PC-9 (cell line): ENCODE measurements around the gene LYSMD4. TPM values are rescaled to one million over a fixed set of nuclear protein-coding genes. Genes with fewer than 3 reads are reported as not detected.
A peak's percentile ranks its signal among the peaks of the same experiment; 100 is the strongest.

Experiments
- BruUV-seq: library from RNA; stranded (reverse); fragments of 400-500 nt; replicated peaks from 2 replicates; lab custom pipeline; 2021; lab: Mats Ljungman, UMichigan
- CTCF ChIA-PET: fragments of 300-600 bp; sonication (Branson Sonifier 250); formaldehyde crosslinking; loops from one replicate; lab custom pipeline; 2022; ENCODE audit warnings: antibody characterized with exemption; lab: Charles Lee
- POLR2A ChIA-PET: fragments of 300-600 bp; sonication (Branson Sonifier 250); formaldehyde crosslinking; loops from one replicate; lab custom pipeline; 2022; ENCODE audit warnings: antibody characterized with exemption; ENCODE audit not compliant: unreplicated experiment; lab: Charles Lee
- DNase-seq, 2 experiments: peaks; one replicate each; pipeline versions ENCODE4 v3.0.0 to v3.0.0-alpha.2; 2015 to 2022; ENCODE audit warnings: mixed read lengths in 1 of 2
- H2AFZ ChIP-seq: fragments of 200-600 bp; sonication (generic); 2 replicates; pipeline ENCODE4 v1.8.1; 2017; ENCODE audit warnings: antibody characterized with exemption
- H3F3A ChIP-seq: fragments of 200-600 bp; sonication (generic); 2 replicates; pipeline ENCODE4 v1.8.1; 2017; ENCODE audit warnings: antibody characterized with exemption, mild to moderate bottlenecking, low read depth; ENCODE audit not compliant: insufficient read depth
- H3K27ac ChIP-seq: fragments of 200-600 bp; sonication (generic); 2 replicates; pipeline ENCODE4 v1.6.1; 2016; ENCODE audit warnings: mixed run types
- H3K27me3 ChIP-seq: fragments of 200-600 bp; sonication (generic); 2 replicates; pipeline ENCODE4 v1.6.1; 2016; ENCODE audit warnings: low read depth, mixed run types; ENCODE audit not compliant: insufficient read depth
- H3K36me3 ChIP-seq: fragments of 200-600 bp; sonication (generic); 2 replicates; pipeline ENCODE4 v1.6.1; 2016; ENCODE audit warnings: low read depth, mixed run types
- H3K4me1 ChIP-seq: fragments of 200-600 bp; sonication (generic); replicated peaks from 2 replicates; pipeline ENCODE4 v1.6.1; 2016; ENCODE audit warnings: mixed run types; ENCODE audit not compliant: insufficient read depth
- H3K4me2 ChIP-seq: fragments of 200-600 bp; sonication (generic); 2 replicates; pipeline ENCODE4 v1.6.1; 2017; ENCODE audit warnings: mixed run types
- H3K4me3 ChIP-seq: fragments of 200-600 bp; sonication (generic); 2 replicates; pipeline ENCODE4 v1.6.1; 2016; ENCODE audit warnings: mixed run types
- H3K79me2 ChIP-seq: fragments of 200-600 bp; sonication (generic); 2 replicates; pipeline ENCODE4 v1.6.1; 2017; ENCODE audit warnings: low read depth, mixed run types
- H3K9me2 ChIP-seq: fragments of 200-600 bp; sonication (generic); 2 replicates; pipeline ENCODE4 v1.8.1; 2017; ENCODE audit warnings: mild to moderate bottlenecking; ENCODE audit not compliant: insufficient read depth
- H3K9me3 ChIP-seq: fragments of 200-600 bp; sonication (generic); 2 replicates; pipeline ENCODE4 v1.8.1; 2016; ENCODE audit warnings: low read depth; ENCODE audit not compliant: insufficient read depth
- H4K20me1 ChIP-seq: fragments of 200-600 bp; sonication (generic); 2 replicates; pipeline ENCODE4 v1.8.1; 2017; ENCODE audit not compliant: insufficient read depth
- EZH2 ChIP-seq: fragments of 200-600 bp; sonication (generic); IDR thresholded peaks from 2 replicates; pipeline ENCODE4 v1.8.0; 2017; ENCODE audit warnings: antibody characterized with exemption, low read depth
- intact Hi-C: fragments of 100-400 bp; cut with micrococcal nuclease; formaldehyde crosslinking; loops from one replicate; pipeline ENCODE4 v1.10.0; 2022; ENCODE audit not compliant: unreplicated experiment
- total RNA-seq: library from RNA; stranded (reverse); gene quantifications from 2 replicates; pipeline ENCODE4 v1.2.3, GENCODE V29; 2021
- TF ChIP-seq, protein P1 (sequence below): fragments of 200-600 bp; sonication (generic); conservative IDR thresholded peaks from 2 replicates; pipeline ENCODE4 v1.6.1; 2017; ENCODE audit warnings: mixed run types, antibody characterized with exemption, mild to moderate bottlenecking, moderate library complexity

Gene LYSMD4
- total RNA-seq, 1 experiment from 2014 or later = 5.7 TPM

DNA sequence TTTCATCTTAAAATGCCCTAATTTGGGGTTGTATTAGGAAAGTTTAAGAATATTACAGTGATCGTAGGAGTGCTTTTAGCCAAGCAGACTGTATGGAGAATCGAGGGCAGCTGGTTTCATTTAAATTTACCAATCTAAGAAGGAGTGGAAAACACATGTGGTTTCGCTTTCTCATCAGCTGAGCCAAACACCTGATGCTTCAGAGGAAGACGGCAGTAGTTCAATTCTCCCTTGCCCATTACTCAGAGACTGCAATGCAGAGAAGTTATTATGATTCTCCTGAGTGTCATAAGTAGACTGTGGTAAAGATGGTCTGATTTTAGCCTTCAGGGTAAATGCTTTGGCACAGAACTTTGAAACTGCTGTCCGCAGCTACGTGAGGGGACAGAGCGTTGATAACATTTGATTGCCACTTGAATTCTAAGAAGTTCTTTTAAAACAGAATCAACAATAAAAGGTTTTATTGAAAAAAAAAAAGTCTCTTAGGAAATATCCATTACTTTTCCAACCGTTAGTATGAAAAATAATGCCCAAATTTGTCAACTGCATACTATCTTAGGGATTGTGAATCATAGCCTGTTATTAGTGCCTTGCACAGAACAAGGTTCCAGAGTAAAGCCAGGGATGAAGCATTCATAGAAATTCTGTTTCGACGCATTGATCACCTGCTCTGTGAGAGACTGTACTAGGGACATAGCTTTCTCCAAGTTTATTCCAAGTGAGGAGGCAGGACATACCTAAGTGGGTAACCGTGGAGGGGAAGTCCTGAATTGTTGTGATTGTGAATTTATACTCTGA, 25.6 kb downstream of the LYSMD4 start:
- no peaks in the 10 kb centered on the region for H3K9me3 ChIP-seq
- no peak overlapping the region for H2AFZ ChIP-seq
- no peaks in the 10 kb centered on the region for H3K27me3 ChIP-seq
- TF ChIP-seq, protein P1, sequence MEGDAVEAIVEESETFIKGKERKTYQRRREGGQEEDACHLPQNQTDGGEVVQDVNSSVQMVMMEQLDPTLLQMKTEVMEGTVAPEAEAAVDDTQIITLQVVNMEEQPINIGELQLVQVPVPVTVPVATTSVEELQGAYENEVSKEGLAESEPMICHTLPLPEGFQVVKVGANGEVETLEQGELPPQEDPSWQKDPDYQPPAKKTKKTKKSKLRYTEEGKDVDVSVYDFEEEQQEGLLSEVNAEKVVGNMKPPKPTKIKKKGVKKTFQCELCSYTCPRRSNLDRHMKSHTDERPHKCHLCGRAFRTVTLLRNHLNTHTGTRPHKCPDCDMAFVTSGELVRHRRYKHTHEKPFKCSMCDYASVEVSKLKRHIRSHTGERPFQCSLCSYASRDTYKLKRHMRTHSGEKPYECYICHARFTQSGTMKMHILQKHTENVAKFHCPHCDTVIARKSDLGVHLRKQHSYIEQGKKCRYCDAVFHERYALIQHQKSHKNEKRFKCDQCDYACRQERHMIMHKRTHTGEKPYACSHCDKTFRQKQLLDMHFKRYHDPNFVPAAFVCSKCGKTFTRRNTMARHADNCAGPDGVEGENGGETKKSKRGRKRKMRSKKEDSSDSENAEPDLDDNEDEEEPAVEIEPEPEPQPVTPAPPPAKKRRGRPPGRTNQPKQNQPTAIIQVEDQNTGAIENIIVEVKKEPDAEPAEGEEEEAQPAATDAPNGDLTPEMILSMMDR = no peak
- no peak for TF ChIP-seq EZH2
- no peak overlapping the region for H3K27ac ChIP-seq
- intact Hi-C loops = no loop called here
- H3K36me3 ChIP-seq = no peaks in the 10 kb centered on the region
- no peaks in the 10 kb centered on the region for H3K9me2 ChIP-seq
- H3F3A ChIP-seq = peaks cover 5% of the 10 kb centered on the region; the same call in 1 of the 2 replicates
- CTCF ChIA-PET = no interaction called here
- no TSS peak for BruUV-seq
- H3K4me1 ChIP-seq = peaks cover 11% of the 10 kb centered on the region
- DNase-seq = no peak
- no peak overlapping the region for H3K4me2 ChIP-seq
- H3K4me3 ChIP-seq = no peak overlapping the region
- POLR2A ChIA-PET = no interaction called here
- no peaks in the 10 kb centered on the region for H4K20me1 ChIP-seq
- no peaks in the 10 kb centered on the region for H3K79me2 ChIP-seq

DNA sequence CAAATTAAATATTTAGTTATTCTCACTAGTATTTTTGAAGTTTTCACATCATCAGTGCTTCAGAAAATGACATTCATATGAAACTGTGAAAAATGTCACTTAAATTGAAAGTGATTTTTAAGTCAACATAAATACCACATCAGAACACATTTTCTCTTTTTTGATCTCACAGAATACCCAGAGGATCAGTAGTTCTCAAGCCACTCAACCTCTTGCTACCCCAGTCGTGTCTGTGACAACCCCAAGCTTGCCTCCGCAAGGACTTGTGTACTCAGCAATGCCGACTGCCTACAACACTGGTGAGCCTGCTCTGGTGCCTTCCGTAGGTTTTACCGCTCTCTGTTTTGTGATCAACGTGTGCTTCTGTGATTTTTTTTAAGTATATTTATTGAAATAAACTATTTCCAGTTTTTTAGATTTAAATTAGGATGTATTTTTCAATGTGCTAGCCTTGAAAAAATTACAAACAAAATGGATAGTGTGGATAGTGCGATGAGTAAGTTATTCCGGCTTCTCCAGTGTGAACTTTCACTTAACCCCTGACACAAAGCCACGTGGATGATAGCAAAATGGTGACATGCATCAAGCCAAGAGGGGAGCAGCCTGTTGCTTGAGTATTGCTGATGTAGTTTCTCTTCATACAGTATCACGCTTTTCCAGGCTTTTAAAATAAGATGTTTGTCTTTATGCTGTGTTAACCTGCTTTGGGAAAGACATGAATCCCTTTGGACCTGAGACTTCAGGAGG, 26.5 kb downstream of the LYSMD4 start:
- H3K9me3 ChIP-seq = no peaks in the 10 kb centered on the region
- H3K4me3 ChIP-seq = no peak overlapping the region
- intact Hi-C loops = no loop called here
- no peak overlapping the region for H2AFZ ChIP-seq
- no peak overlapping the region for H3K4me2 ChIP-seq
- H4K20me1 ChIP-seq = no peaks in the 10 kb centered on the region
- H3K27me3 ChIP-seq = no peaks in the 10 kb centered on the region
- TF ChIP-seq EZH2 = no peak
- TF ChIP-seq, protein P1 = no peak
- H3K36me3 ChIP-seq = no peaks in the 10 kb centered on the region
- H3F3A ChIP-seq = peaks cover 5% of the 10 kb centered on the region; the same call in 1 of the 2 replicates
- no peaks in the 10 kb centered on the region for H3K79me2 ChIP-seq
- no peak overlapping the region for H3K27ac ChIP-seq
- no TSS peak for BruUV-seq
- no peak for DNase-seq
- H3K4me1 ChIP-seq = peaks cover 11% of the 10 kb centered on the region
- ChIA-PET POLR2A (no interaction called here), CTCF (no interaction called here)
- no peaks in the 10 kb centered on the region for H3K9me2 ChIP-seq

DNA sequence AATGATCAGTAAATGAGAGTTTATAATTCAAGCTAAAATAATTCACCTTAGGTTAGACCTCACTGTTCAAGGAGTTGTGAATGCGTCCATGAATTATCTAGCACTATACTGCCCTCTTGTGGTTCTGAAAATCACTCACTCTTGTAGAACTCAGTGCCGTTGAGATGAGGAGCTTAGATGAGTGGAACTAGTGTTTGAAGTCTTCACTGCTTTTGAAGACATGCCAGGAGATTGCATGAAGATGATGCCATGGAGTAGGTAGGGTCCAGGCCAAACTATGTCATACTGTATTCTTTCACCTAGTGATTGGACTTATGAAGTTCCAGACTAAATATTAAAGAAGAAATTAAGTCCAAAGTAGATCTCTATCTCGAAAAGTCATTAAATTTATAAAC, 28.8 kb downstream of the LYSMD4 start:
- peak; percentile 35 to 71 for DNase-seq
- H3K27ac ChIP-seq = peak overlapping the region; percentile 66; the same call in 1 of the 2 replicates
- no peaks in the 10 kb centered on the region for H4K20me1 ChIP-seq
- no peaks in the 10 kb centered on the region for H3K9me3 ChIP-seq
- H3K36me3 ChIP-seq = no peaks in the 10 kb centered on the region
- CTCF ChIA-PET = interaction anchor here (0.5 to 1.6 kb wide), 18 partner anchors 29 to 604 kb away, joined by 3 to 22 read pairs (median 4); partner anchors contain the start of gene LYSMD4
- no peak overlapping the region for H2AFZ ChIP-seq
- POLR2A ChIA-PET = interaction anchor here (0.5 kb wide), 1 partner anchor 138 kb away, joined by 3 read pairs; no protein-coding TSS in a partner anchor
- H3F3A ChIP-seq = peaks cover 5% of the 10 kb centered on the region; the same call in 1 of the 2 replicates
- no peaks in the 10 kb centered on the region for H3K9me2 ChIP-seq
- H3K4me1 ChIP-seq = peaks cover 11% of the 10 kb centered on the region
- H3K27me3 ChIP-seq = no peaks in the 10 kb centered on the region
- TF ChIP-seq, protein P1 = peak; percentile 79
- no peak for TF ChIP-seq EZH2
- no TSS peak for BruUV-seq
- H3K4me2 ChIP-seq = no peak overlapping the region
- no peaks in the 10 kb centered on the region for H3K79me2 ChIP-seq
- intact Hi-C loops = loop anchor here (1.0 to 5.0 kb wide), 5 partner anchors 52 to 431 kb away; partner anchors contain the start of gene MEF2A
- H3K4me3 ChIP-seq = no peak overlapping the region
